GM12892 (cell line): ENCODE data around the gene APOL4.

Experiments
- POLR2A ChIP-seq: IDR thresholded peaks from 2 replicates; pipeline ENCODE4 v1.6.1; 2011; ENCODE audit warnings: low read depth, low read length, control low read depth
- POLR2AphosphoS5 ChIP-seq: IDR thresholded peaks from 2 replicates; pipeline ENCODE4 v1.6.1; 2011; ENCODE audit warnings: low read depth, low read length, control low read depth
- TAF1 ChIP-seq: IDR thresholded peaks from 2 replicates; pipeline ENCODE4 v1.6.1; 2011; ENCODE audit warnings: low read depth, mild to moderate bottlenecking, control low read depth, low read length, borderline replicate concordance

DNA sequence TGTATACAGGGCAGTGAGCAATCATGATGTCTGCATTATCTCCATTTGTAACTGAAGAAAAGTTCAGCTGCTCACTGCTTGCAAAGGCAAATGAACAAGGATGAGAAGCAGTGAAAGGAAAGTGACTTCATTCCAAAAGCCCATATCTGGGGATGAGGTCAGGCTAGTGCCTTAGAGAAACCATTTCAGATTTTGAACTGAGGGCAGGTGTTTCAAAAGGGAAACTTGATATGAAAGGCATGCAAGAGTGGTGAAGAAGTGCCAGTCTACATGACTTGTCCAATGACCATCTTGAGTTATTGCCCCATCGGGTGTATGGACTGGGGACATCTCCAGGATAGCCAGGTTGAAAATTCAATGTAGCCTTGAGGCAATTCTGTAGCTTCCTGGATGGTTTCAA is 7.3 kb upstream of the APOL4 start:
- TF ChIP-seq POLR2AphosphoS5 (no peak), POLR2A (no peak), TAF1 (no peak)
